GM12873 (cell line): Measurements from ENCODE around the gene ATG13.

Source experiments
- TF ChIP-seq, protein P1 (sequence below): IDR thresholded peaks from 2 replicates; pipeline ENCODE4 v1.5.1; 2012; ENCODE audit warnings: low read depth, mild to moderate bottlenecking, moderate library complexity, low read length, control low read depth; ENCODE audit not compliant: insufficient read depth; ENCODE audit errors: missing control alignments

The ATG13 gene

DNA sequence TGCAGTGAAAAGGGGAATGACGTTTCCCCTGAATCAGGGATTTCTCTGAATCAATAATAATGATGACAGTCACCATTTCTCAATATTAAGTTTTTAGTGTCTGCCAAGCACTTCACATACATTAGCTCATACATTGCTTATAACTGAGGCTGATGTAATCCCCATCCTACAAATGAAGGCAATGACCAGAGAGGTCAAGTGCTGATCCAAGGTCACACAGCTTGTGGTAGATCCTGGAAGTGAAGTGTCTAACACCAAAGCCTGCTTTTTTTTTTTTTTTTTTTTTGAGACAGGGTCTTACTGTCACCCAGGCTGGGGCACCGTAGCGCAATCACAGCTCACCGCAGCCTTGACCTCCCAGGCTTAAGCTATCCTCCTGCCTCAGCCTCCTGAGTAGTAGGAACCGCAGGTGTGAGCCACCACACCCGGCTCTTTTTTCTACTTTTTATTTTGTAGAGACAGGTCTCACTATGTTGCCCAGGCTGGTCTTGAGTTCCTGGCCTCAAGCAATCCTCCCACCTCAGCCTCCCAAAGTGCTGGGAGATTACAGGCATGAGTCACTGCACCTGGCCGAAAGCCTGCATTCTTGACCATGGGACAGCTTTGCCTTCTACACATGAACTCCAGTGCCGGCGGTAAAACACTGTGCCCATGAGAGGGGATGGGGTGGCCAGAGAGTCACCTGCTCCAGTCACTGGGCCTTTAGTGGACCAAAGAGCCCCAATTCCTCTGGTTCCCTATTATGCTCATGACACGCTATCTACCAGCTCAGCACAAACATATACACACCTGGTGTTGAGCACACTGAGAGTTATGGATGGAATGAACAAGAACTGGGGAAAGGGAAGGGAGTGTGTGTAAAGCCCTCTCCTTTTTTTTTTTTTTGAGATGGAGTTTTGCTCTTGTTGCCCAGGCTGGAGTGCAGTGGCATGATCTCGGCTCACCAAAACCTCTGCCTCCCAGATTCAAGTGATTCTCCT, 65.7 kb downstream of the ATG13 start:
- TF ChIP-seq, protein P1, sequence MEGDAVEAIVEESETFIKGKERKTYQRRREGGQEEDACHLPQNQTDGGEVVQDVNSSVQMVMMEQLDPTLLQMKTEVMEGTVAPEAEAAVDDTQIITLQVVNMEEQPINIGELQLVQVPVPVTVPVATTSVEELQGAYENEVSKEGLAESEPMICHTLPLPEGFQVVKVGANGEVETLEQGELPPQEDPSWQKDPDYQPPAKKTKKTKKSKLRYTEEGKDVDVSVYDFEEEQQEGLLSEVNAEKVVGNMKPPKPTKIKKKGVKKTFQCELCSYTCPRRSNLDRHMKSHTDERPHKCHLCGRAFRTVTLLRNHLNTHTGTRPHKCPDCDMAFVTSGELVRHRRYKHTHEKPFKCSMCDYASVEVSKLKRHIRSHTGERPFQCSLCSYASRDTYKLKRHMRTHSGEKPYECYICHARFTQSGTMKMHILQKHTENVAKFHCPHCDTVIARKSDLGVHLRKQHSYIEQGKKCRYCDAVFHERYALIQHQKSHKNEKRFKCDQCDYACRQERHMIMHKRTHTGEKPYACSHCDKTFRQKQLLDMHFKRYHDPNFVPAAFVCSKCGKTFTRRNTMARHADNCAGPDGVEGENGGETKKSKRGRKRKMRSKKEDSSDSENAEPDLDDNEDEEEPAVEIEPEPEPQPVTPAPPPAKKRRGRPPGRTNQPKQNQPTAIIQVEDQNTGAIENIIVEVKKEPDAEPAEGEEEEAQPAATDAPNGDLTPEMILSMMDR = no peak

DNA sequence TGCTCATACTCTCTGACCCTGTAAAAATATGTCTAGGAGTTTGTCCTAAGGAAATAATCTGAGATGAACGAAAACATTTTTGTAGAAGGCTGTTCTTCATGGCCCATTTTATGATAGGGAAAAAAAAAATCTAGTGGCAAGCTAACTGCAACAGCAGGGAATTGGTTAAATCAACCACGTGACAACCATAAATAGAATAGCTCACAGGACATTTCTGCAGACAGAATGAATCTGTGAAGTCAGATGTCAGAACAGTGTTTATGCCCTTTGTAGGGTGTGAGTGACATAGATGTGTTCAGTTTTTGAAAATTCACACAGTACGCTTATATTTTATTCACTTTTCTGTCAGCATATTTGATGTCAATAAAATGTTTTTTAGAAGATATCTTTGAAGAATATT, 67.0 kb downstream of the ATG13 start:
- TF ChIP-seq, protein P1 = no peak

DNA sequence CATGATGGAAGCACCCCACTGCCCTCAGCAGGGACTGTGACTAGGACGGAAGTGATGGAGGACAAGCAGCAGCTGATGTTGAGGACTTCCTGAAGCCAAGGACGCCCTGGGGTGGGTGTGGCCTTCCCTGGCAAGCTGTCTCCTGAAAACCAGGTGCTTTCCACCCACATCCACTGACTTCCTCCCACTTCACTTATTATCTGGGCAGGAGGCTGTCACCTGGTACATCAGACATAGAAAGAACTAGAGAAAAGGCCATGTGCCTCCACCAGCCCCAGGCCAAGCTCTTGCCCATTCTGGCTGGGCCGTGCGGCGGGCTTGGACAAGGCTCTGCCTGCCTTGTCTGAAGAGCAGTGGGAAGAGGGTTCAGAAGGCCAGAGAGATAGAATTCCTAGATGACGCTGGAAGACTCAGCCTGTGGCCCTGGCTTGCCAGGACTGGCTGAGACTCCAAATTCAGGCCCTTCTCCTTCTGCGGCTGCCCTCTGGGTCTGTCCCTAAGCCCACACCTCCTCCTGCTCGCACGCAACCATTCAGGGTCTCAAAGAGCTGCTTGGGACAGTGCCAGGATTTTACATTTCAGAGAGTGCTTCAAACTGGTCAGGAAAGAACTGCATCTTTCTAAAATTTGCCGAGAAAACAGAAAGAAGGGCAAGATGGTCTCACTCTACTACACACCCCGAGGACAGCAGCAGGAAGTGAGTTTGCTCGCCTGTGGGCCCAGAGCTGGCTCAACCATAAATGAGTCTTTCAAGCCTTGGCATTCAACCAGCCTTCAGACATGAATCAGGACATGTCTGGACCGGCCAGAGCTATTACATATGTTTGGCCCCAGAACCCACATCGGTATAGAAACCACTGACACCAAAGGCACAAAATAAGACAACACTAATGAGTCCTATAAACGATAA, 69.8 kb downstream of the ATG13 start:
- TF ChIP-seq, protein P1 = no peak

DNA sequence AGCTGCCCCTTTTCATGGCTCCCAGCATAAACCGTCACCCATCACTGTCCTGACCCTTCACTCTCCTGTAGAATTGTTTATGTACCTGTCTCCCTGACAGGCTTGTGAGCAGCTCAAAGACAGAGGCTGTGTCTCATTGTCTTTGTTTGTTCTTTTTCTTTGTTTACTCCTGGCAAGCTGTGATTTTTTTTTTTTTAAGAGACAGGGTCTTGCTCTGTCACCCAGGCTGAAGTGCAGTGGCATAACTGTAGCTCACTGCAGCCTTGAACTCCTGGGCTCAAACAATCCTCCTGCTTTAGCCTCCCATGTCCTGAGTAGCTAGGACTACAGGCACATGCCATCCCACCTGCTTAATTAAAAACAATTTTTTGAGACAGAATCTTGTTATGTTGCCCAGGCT, 73.3 kb downstream of the ATG13 start:
- TF ChIP-seq, protein P1 = no peak

DNA sequence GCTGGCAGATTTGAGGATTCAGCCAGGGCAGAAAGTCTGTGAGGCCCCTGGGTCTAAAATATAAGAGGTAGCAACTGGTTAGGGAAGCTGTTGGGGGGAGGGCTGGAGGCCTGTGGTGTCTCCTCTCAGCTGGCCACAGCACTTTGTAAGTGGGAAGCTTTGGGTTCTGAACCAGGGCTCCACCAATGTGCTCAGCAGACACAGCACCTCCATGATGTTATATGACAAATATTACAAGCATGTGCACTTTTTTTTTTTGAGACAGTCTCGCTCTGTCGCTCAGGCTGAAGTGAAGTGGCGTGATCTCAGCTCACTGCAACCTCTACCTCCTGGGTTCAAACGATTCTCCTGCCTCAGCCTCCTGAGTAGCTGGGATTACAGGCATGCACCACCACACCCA, 75.1 kb downstream of the ATG13 start:
- TF ChIP-seq, protein P1 = no peak

DNA sequence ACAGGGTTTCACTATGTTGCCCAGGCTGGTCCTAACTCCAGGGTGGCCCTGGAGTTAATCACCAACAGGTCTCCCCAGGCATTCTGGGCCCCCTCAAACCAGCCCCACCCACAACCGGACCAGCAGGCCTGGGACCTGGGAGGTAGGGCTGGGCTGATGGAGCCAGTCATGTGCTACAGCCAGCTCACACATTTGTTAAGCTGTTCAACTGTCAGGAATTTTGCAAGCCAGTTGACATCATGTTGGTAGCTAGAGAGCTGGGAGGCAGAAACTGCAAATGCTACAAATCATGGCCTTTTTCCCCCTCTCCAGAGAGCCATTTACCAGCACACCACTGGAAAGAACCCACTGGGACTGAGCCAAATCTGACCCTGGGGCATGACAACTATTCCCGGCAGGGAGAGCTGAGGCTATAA, 76.3 kb downstream of the ATG13 start:
- TF ChIP-seq, protein P1 = no peak

DNA sequence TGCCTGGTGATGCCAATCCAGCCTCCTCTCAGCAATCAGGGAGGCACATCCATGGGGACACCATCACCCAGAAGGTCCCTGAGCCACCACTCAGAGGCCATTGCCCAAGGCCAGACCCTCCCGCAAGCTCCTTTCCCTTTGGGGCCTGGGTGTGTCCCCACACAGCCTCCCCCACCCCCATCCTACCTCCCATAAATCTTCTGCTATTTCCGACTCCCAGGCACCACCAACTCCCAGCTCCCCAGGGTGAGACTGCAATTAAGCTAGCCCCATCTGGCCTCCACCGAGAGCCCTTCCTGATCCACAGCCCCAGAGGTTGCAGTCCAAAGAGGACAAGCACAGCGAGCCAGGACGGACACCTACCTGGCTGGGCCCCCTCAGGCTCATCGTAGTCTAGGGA, 76.7 kb downstream of the ATG13 start:
- TF ChIP-seq, protein P1 = no peak
